GM18502 (cell line): ENCODE measurements around the gene DHX40.
A peak's percentile ranks its signal among the peaks of the same experiment; 100 is the strongest.
"Not testable (repeated sequence)": the region's sequence is repeated elsewhere in the genome, so short reads cannot be mapped to it uniquely, and the experiment has no call there.

Experiments
- ATAC-seq: cut with Tn5 transposase; IDR thresholded peaks from one replicate; pipeline ENCODE4 v1.9.1; 2021; ENCODE audit warnings: mild to moderate bottlenecking; ENCODE audit not compliant: unreplicated experiment, poor library complexity

Gene DHX40

GRCh38 chr17:59627770-59628171, 62.4 kb downstream of the DHX40 start:
- no peak for ATAC-seq

GRCh38 chr17:59629174-59629573, 63.8 kb downstream of the DHX40 start:
- no peak for ATAC-seq

GRCh38 chr17:59631276-59631675, 65.9 kb downstream of the DHX40 start:
- no peak for ATAC-seq

GRCh38 chr17:59632398-59632797, 67.0 kb downstream of the DHX40 start:
- no peak for ATAC-seq

- ATAC-seq, result no peak
Measured at GRCh38 chr17:59633658-59634359, 68.4 kb downstream of the DHX40 start.

- no peak for ATAC-seq
Measured at GRCh38 chr17:59634632-59635541, 69.5 kb downstream of the DHX40 start.

GRCh38 chr17:59637611-59638310, 72.4 kb downstream of the DHX40 start:
- no peak for ATAC-seq

GRCh38 chr17:59638553-59638952, 73.1 kb downstream of the DHX40 start:
- ATAC-seq, result no peak

GRCh38 chr17:59641799-59642484, 76.5 kb downstream of the DHX40 start:
- peak; percentile 94 for ATAC-seq

GRCh38 chr17:59642565-59642964, 77.2 kb downstream of the DHX40 start:
- ATAC-seq, result no peak

- no peak for ATAC-seq
Measured at GRCh38 chr17:59643159-59644140, 78.0 kb downstream of the DHX40 start.

- ATAC-seq, result no peak
Measured at GRCh38 chr17:59647288-59647687, 81.9 kb downstream of the DHX40 start.

GRCh38 chr17:59649886-59650285, 84.5 kb downstream of the DHX40 start:
- no peak for ATAC-seq

GRCh38 chr17:59650642-59651041, 85.2 kb downstream of the DHX40 start:
- no peak for ATAC-seq

- no peak for ATAC-seq
Measured at GRCh38 chr17:59651346-59651745, 85.9 kb downstream of the DHX40 start.

GRCh38 chr17:59652119-59652518, 86.7 kb downstream of the DHX40 start:
- ATAC-seq, result no peak

- ATAC-seq, result not testable (repeated sequence)
Measured at GRCh38 chr17:59656624-59657023, 91.2 kb downstream of the DHX40 start.
